NCI-H2107 treated with DMSO at 0.1 percent for 48 hours (cell line): ENCODE measurements around the gene CUL7.
"Not testable (repeated sequence)": the region's sequence is repeated elsewhere in the genome, so short reads cannot be mapped to it uniquely, and the experiment has no call there.

Experiments used
- DNase-seq: peaks from one replicate; lab custom pipeline; 2025; ENCODE audit not compliant: unreplicated experiment; lab: John Stamatoyannopoulos, UW

Gene CUL7

GRCh38 chr6:43053545-43054205 lies at the start of gene CUL7:
TSS of gene CUL7 (minus strand) at chr6:43053851. CDS start at chr6:43052788, 1,063 bp downstream.
- peak; percentile 64 for DNase-seq

- no peak for DNase-seq
Observed at GRCh38 chr6:43101497-43101896, 47.8 kb upstream of the CUL7 start.

GRCh38 chr6:43097502-43097901 lies 43.9 kb upstream of the CUL7 start:
- no peak for DNase-seq

- no peak for DNase-seq
Observed at GRCh38 chr6:43097098-43097489, 43.4 kb upstream of the CUL7 start.

GRCh38 chr6:43096451-43097097 lies 42.9 kb upstream of the CUL7 start:
- no peak for DNase-seq

- DNase-seq, result no peak
Observed at GRCh38 chr6:43095939-43096338, 42.3 kb upstream of the CUL7 start.

- DNase-seq, result no peak
Observed at GRCh38 chr6:43093436-43094289, 40.0 kb upstream of the CUL7 start.

GRCh38 chr6:43092635-43093034 lies 39.0 kb upstream of the CUL7 start:
- DNase-seq, result no peak

- no peak for DNase-seq
Observed at GRCh38 chr6:43091436-43091991, 37.9 kb upstream of the CUL7 start.

GRCh38 chr6:43091020-43091419 lies 37.4 kb upstream of the CUL7 start:
- DNase-seq, result no peak

- peak; percentile 15 for DNase-seq
Observed at GRCh38 chr6:43090559-43090956, 36.9 kb upstream of the CUL7 start.

- DNase-seq, result no peak
Observed at GRCh38 chr6:43089874-43090558, 36.4 kb upstream of the CUL7 start.

- DNase-seq, result no peak
Observed at GRCh38 chr6:43089467-43089866, 35.8 kb upstream of the CUL7 start.

GRCh38 chr6:43088654-43089056 lies 35.0 kb upstream of the CUL7 start:
- DNase-seq, result no peak

GRCh38 chr6:43086022-43086658 lies 32.5 kb upstream of the CUL7 start:
- no peak for DNase-seq

GRCh38 chr6:43082806-43083655 lies 29.4 kb upstream of the CUL7 start:
- no peak for DNase-seq

- not testable (repeated sequence) for DNase-seq
Observed at GRCh38 chr6:43081922-43082321, 28.3 kb upstream of the CUL7 start.

- no peak for DNase-seq
Observed at GRCh38 chr6:43081043-43081442, 27.4 kb upstream of the CUL7 start.

- no peak for DNase-seq
Observed at GRCh38 chr6:43078691-43079090, 25.0 kb upstream of the CUL7 start.
